Thoracic aorta (tissue), 2 donors: Measurements from ENCODE around the gene CACNA2D3. TPM values are rescaled to one million over a fixed set of nuclear protein-coding genes. Genes with fewer than 3 reads are reported as not detected.
A peak's percentile ranks its signal among the peaks of the same experiment; 100 is the strongest.

Experiments
- ATAC-seq: fragments of 150-250 bp; one replicate; pipeline ENCODE4 v1.8.0; 2017; ENCODE audit warnings: low read depth; ENCODE audit not compliant: insufficient number of reproducible peaks, low FRiP score
- DNase-seq: peaks from one replicate; pipeline ENCODE4 v3.0.0-alpha.2; 2020; ENCODE audit warnings: low spot score
- H3K27ac ChIP-seq, 2 donors: fragments of 200-600 bp; sonication (generic); 1 replicate in 1 of 2; 2 replicates in 1 of 2; pipeline ENCODE4 v1.5.1; 2016; ENCODE audit warnings: mild to moderate bottlenecking in 2 of 2, moderate library complexity in 2 of 2
- H3K27me3 ChIP-seq: fragments of 200-600 bp; sonication (generic); replicated peaks from 2 replicates; pipeline ENCODE4 v1.6.0; 2016; ENCODE audit warnings: mild to moderate bottlenecking; ENCODE audit not compliant: insufficient read depth
- H3K36me3 ChIP-seq: fragments of 200-600 bp; sonication (generic); one replicate; pipeline ENCODE4 v1.5.1; 2016
- H3K4me1 ChIP-seq, 2 donors: fragments of 200-600 bp; sonication (generic); 1 replicate in 1 of 2; 2 replicates in 1 of 2; pipeline versions ENCODE4 v1.5.1 to v1.6.0; 2016; ENCODE audit warnings: low read depth in 2 of 2, mild to moderate bottlenecking in 1 of 2; ENCODE audit not compliant: control insufficient read depth in 1 of 2
- H3K4me3 ChIP-seq: fragments of 200-600 bp; sonication (generic); 2 replicates; pipeline ENCODE4 v1.5.1; 2016; ENCODE audit warnings: mild to moderate bottlenecking
- H3K9me3 ChIP-seq: fragments of 200-600 bp; sonication (generic); 2 replicates; pipeline ENCODE4 v1.5.1; 2016
- CTCF ChIP-seq: fragments of 200-600 bp; sonication (generic); IDR thresholded peaks from one replicate; pipeline ENCODE4 v1.5.1; 2019; ENCODE audit warnings: antibody characterized with exemption
- total RNA-seq, 2 donors: library from RNA; depleted of rRNA; stranded (reverse); fragments of >200 nt; gene quantifications; one replicate each; pipeline versions ENCODE4 v1.1.0 to v1.2.3, GENCODE V29; 2016

The CACNA2D3 gene
- total RNA-seq, 2 donors from 2014 or later = 3.2 to 4.0 TPM

- DNase-seq (no peak), ATAC-seq (no peak)
- Histone ChIP-seq H3K36me3 (no peaks in the 10 kb centered on the region), H3K4me3 (no peak overlapping the region), H3K4me1 (no peaks in the 10 kb centered on the region), H3K27me3 (no peaks in the 10 kb centered on the region), H3K27ac (no peak overlapping the region), H3K9me3 (no peaks in the 10 kb centered on the region)
- TF ChIP-seq CTCF = peak; percentile 57
Observed at GRCh38 chr3:54146506-54147239, 24.3 kb downstream of the CACNA2D3 start.

- no peak overlapping the region for H3K27ac ChIP-seq
- DNase-seq (no peak), ATAC-seq (no peak)
- no peaks in the 10 kb centered on the region for H3K36me3 ChIP-seq
- no peak overlapping the region for H3K4me3 ChIP-seq
- no peaks in the 10 kb centered on the region for H3K9me3 ChIP-seq
- no peaks in the 10 kb centered on the region for H3K27me3 ChIP-seq
- no peaks in the 10 kb centered on the region for H3K4me1 ChIP-seq
- no peak for TF ChIP-seq CTCF
Observed at GRCh38 chr3:54150864-54151467, 28.6 kb downstream of the CACNA2D3 start.

GRCh38 chr3:54153477-54153876, 31.1 kb downstream of the CACNA2D3 start:
- Histone ChIP-seq H3K4me3 (no peak overlapping the region), H3K4me1 (no peaks in the 10 kb centered on the region), H3K36me3 (no peaks in the 10 kb centered on the region), H3K27me3 (no peaks in the 10 kb centered on the region), H3K27ac (no peak overlapping the region), H3K9me3 (no peaks in the 10 kb centered on the region)
- no peak for TF ChIP-seq CTCF
- ATAC-seq = no peak
- DNase-seq = no peak

- H3K4me3 ChIP-seq = no peak overlapping the region
- H3K27me3 ChIP-seq = no peaks in the 10 kb centered on the region
- no peaks in the 10 kb centered on the region for H3K4me1 ChIP-seq
- ATAC-seq (no peak), DNase-seq (no peak)
- no peaks in the 10 kb centered on the region for H3K9me3 ChIP-seq
- H3K27ac ChIP-seq = no peak overlapping the region
- no peaks in the 10 kb centered on the region for H3K36me3 ChIP-seq
- TF ChIP-seq CTCF = no peak
Observed at GRCh38 chr3:54157860-54158259, 35.5 kb downstream of the CACNA2D3 start.

- Histone ChIP-seq H3K9me3 (no peaks in the 10 kb centered on the region), H3K27me3 (no peaks in the 10 kb centered on the region), H3K4me3 (no peak overlapping the region), H3K4me1 (no peaks in the 10 kb centered on the region), H3K27ac (no peak overlapping the region), H3K36me3 (no peaks in the 10 kb centered on the region)
- TF ChIP-seq CTCF = no peak
- no peak for ATAC-seq
- DNase-seq = no peak
Observed at GRCh38 chr3:54159917-54160316, 37.6 kb downstream of the CACNA2D3 start.
